Renal cortical epithelial cell (primary cell): ENCODE results near the gene VGLL3. TPM values are rescaled to one million over a fixed set of nuclear protein-coding genes. Genes with fewer than 3 reads are reported as not detected.
A peak's percentile ranks its signal among the peaks of the same experiment; 100 is the strongest.
"Not testable (repeated sequence)": the region's sequence is repeated elsewhere in the genome, so short reads cannot be mapped to it uniquely, and the experiment has no call there.

Experiments used
- DNase-seq: peaks from one replicate; pipeline ENCODE4 v3.0.0-alpha.2; 2011; ENCODE audit warnings: low read depth
- total RNA-seq: library from RNA; depleted of rRNA; stranded (reverse); fragments of >200 nt; gene quantifications from 2 replicates; pipeline ENCODE4 v1.2.3, GENCODE V29; 2014

Gene VGLL3
- 0.99 and 16.0 TPM in 2 replicates for total RNA-seq

- DNase-seq, result no peak
These were observed at the start of gene VGLL3 for GRCh38 chr3:86990734-86991481. TSS of gene VGLL3 (minus strand) at chr3:86991149. CDS start at chr3:86990743, 406 bp downstream.

- no peak for DNase-seq
These were observed 46.7 kb upstream of the VGLL3 start for GRCh38 chr3:87037652-87038051.

GRCh38 chr3:87036671-87037070 lies 45.7 kb upstream of the VGLL3 start:
- DNase-seq, result no peak

GRCh38 chr3:87035339-87035738 lies 44.4 kb upstream of the VGLL3 start:
- DNase-seq, result no peak

GRCh38 chr3:87033205-87033604 lies 42.3 kb upstream of the VGLL3 start:
- DNase-seq, result no peak

- DNase-seq, result no peak
These were observed 35.0 kb upstream of the VGLL3 start for GRCh38 chr3:87025661-87026645.

GRCh38 chr3:87017370-87017769 lies 26.4 kb upstream of the VGLL3 start:
- not testable (repeated sequence) for DNase-seq

GRCh38 chr3:87009271-87009670 lies 18.3 kb upstream of the VGLL3 start:
- DNase-seq, result no peak

- peak; percentile 6 for DNase-seq
These were observed 16.0 kb upstream of the VGLL3 start for GRCh38 chr3:87006844-87007439.

- no peak for DNase-seq
These were observed 13.9 kb upstream of the VGLL3 start for GRCh38 chr3:87004883-87005282.

- peak; percentile 34 for DNase-seq
These were observed 11.4 kb upstream of the VGLL3 start for GRCh38 chr3:87002346-87002745.

GRCh38 chr3:87001473-87002098 lies 10.6 kb upstream of the VGLL3 start:
- no peak for DNase-seq

- no peak for DNase-seq
These were observed 10.0 kb upstream of the VGLL3 start for GRCh38 chr3:87000940-87001339.

- no peak for DNase-seq
These were observed 7.6 kb upstream of the VGLL3 start for GRCh38 chr3:86998569-86998968.

- DNase-seq, result no peak
These were observed 5.5 kb upstream of the VGLL3 start for GRCh38 chr3:86996261-86996955.

- DNase-seq, result peak; percentile 14
These were observed 4.6 kb upstream of the VGLL3 start for GRCh38 chr3:86995537-86995936.

- DNase-seq, result peak; percentile 48
These were observed 2.8 kb upstream of the VGLL3 start for GRCh38 chr3:86993704-86994103.

- DNase-seq, result no peak
These were observed 989 bp upstream of the VGLL3 start for GRCh38 chr3:86991840-86992435.

- DNase-seq, result no peak
These were observed 500 bp upstream of the VGLL3 start for GRCh38 chr3:86991482-86991815.

- DNase-seq, result no peak
These were observed 776 bp downstream of the VGLL3 start for GRCh38 chr3:86990012-86990733.
